Measurements from ENCODE around the gene TM9SF1.

TM9SF1 gene

GRCh38 chr14:24185741-24186140 is 9.5 kb downstream of the TM9SF1 start:
- H3K27me3 ChIP-seq (ENCODE audit: low read depth, low read length): no peaks in the 10 kb centered on the region
- H3K36me3 ChIP-seq (replicated peaks; ENCODE audit: low read depth, low read length): peaks cover 56% of the 10 kb centered on the region
- peaks cover 26% of the 10 kb centered on the region for H3K79me2 ChIP-seq (ENCODE audit: low read length)
- no peak overlapping the region for H3K27ac ChIP-seq (ENCODE audit: low read length)
- H3K9ac ChIP-seq (ENCODE audit: low read length): no peak overlapping the region
- no peak for TF ChIP-seq CTCF (IDR thresholded peaks at IDR 0.05; ENCODE audit: low read depth, low read length)
- no peak overlapping the region for H3K4me3 ChIP-seq (ENCODE audit: low read length)
- peaks cover 15% of the 10 kb centered on the region for H3K4me1 ChIP-seq (ENCODE audit: low read length)
- H4K20me1 ChIP-seq (ENCODE audit: insufficient read depth, low read length): no peaks in the 10 kb centered on the region
- no peaks in the 10 kb centered on the region for H3K9me3 ChIP-seq (ENCODE audit: insufficient read depth, low read length)
- H3K4me2 ChIP-seq (ENCODE audit: low read length): no peak overlapping the region
- H2AFZ ChIP-seq (ENCODE audit: low read depth, low read length): no peak overlapping the region

GRCh38 chr14:24185026-24185425 is 10.2 kb downstream of the TM9SF1 start:
- Histone ChIP-seq H3K4me2 (ENCODE audit: low read length) (no peak overlapping the region), H4K20me1 (ENCODE audit: insufficient read depth, low read length) (no peaks in the 10 kb centered on the region), H3K9ac (ENCODE audit: low read length) (no peak overlapping the region), H3K4me1 (ENCODE audit: low read length) (peaks cover 15% of the 10 kb centered on the region), H2AFZ (ENCODE audit: low read depth, low read length) (no peak overlapping the region), H3K36me3 (replicated peaks; ENCODE audit: low read depth, low read length) (peaks cover 58% of the 10 kb centered on the region), H3K9me3 (ENCODE audit: insufficient read depth, low read length) (no peaks in the 10 kb centered on the region), H3K4me3 (ENCODE audit: low read length) (no peak overlapping the region), H3K79me2 (ENCODE audit: low read length) (peaks cover 26% of the 10 kb centered on the region), H3K27me3 (ENCODE audit: low read depth, low read length) (no peaks in the 10 kb centered on the region), H3K27ac (ENCODE audit: low read length) (no peak overlapping the region)
- TF ChIP-seq EZH2phosphoT487 (IDR thresholded peaks at IDR 0.05; ENCODE audit: low read depth) (no peak), CTCF (IDR thresholded peaks at IDR 0.05; ENCODE audit: low read depth, low read length) (no peak)

- no peak overlapping the region for H2AFZ ChIP-seq (ENCODE audit: low read depth, low read length)
- H3K9ac ChIP-seq (ENCODE audit: low read length): no peak overlapping the region
- H3K36me3 ChIP-seq (replicated peaks; ENCODE audit: low read depth, low read length): peaks cover 60% of the 10 kb centered on the region
- no peak overlapping the region for H3K4me3 ChIP-seq (ENCODE audit: low read length)
- H3K4me1 ChIP-seq (ENCODE audit: low read length): peaks cover 13% of the 10 kb centered on the region
- H3K9me3 ChIP-seq (ENCODE audit: insufficient read depth, low read length): no peaks in the 10 kb centered on the region
- H4K20me1 ChIP-seq (ENCODE audit: insufficient read depth, low read length): no peaks in the 10 kb centered on the region
- no peaks in the 10 kb centered on the region for H3K27me3 ChIP-seq (ENCODE audit: low read depth, low read length)
- peaks cover 26% of the 10 kb centered on the region for H3K79me2 ChIP-seq (ENCODE audit: low read length)
- no peak overlapping the region for H3K4me2 ChIP-seq (ENCODE audit: low read length)
- no peak for TF ChIP-seq CTCF (IDR thresholded peaks at IDR 0.05; ENCODE audit: low read depth, low read length)
- TF ChIP-seq EZH2phosphoT487 (IDR thresholded peaks at IDR 0.05; ENCODE audit: low read depth): no peak
- H3K27ac ChIP-seq (ENCODE audit: low read length): no peak overlapping the region
Measured at GRCh38 chr14:24184104-24184970, 10.9 kb downstream of the TM9SF1 start.

- Histone ChIP-seq H3K27ac (ENCODE audit: low read length) (no peak overlapping the region), H2AFZ (ENCODE audit: low read depth, low read length) (no peak overlapping the region), H3K9me3 (ENCODE audit: insufficient read depth, low read length) (no peaks in the 10 kb centered on the region), H3K27me3 (ENCODE audit: low read depth, low read length) (no peaks in the 10 kb centered on the region), H3K36me3 (replicated peaks; ENCODE audit: low read depth, low read length) (peaks cover 68% of the 10 kb centered on the region), H3K4me1 (ENCODE audit: low read length) (peaks cover 8% of the 10 kb centered on the region), H3K79me2 (ENCODE audit: low read length) (peaks cover 20% of the 10 kb centered on the region), H3K9ac (ENCODE audit: low read length) (no peak overlapping the region), H3K4me3 (ENCODE audit: low read length) (no peak overlapping the region), H3K4me2 (ENCODE audit: low read length) (no peak overlapping the region), H4K20me1 (ENCODE audit: insufficient read depth, low read length) (no peaks in the 10 kb centered on the region)
- no peak for TF ChIP-seq CTCF (IDR thresholded peaks at IDR 0.05; ENCODE audit: low read depth, low read length)
- no peak for TF ChIP-seq EZH2phosphoT487 (IDR thresholded peaks at IDR 0.05; ENCODE audit: low read depth)
Measured at GRCh38 chr14:24183014-24183481, 12.2 kb downstream of the TM9SF1 start.
